IMR-90 (cell line): Measurements from ENCODE around the gene SBSN. TPM values are rescaled to one million over a fixed set of nuclear protein-coding genes. Genes with fewer than 3 reads are reported as not detected.

Experiments
- ATAC-seq: fragments of 200-7000 bp; cut with Tn5 transposase; 2 replicates; pipeline ENCODE4 v1.9.1; 2020; ENCODE audit warnings: low read depth, mild to moderate bottlenecking, moderate library complexity
- BruUV-seq: library from RNA; stranded (reverse); fragments of 400-500 nt; replicated peaks from 2 replicates; lab custom pipeline; 2021; lab: Mats Ljungman, UMichigan
- CTCF ChIA-PET: fragments of 300-600 bp; formaldehyde crosslinking; extraction: SDS; loops from one replicate; lab custom pipeline; 2021; ENCODE audit warnings: antibody characterized with exemption; lab: Yijun Ruan, JAX
- POLR2A ChIA-PET: fragments of 300-600 bp; sonication (Branson Sonifier 250); formaldehyde crosslinking; loops from one replicate; lab custom pipeline; 2022; ENCODE audit warnings: antibody characterized with exemption; ENCODE audit not compliant: unreplicated experiment; lab: Charles Lee
- DNase-seq: peaks from one replicate; pipeline ENCODE4 v3.0.0; 2013
- H2AFZ ChIP-seq: replicated peaks from 2 replicates; pipeline ENCODE3; 2013; ENCODE audit warnings: low read length, mild to moderate bottlenecking; ENCODE audit not compliant: poor library complexity
- H2AK5ac ChIP-seq: 2 replicates; pipeline ENCODE4 v1.6.1; 2013; ENCODE audit warnings: low read depth, low read length, inconsistent platforms
- H2AK9ac ChIP-seq: replicated peaks from 2 replicates; pipeline ENCODE3; 2013; ENCODE audit warnings: mild to moderate bottlenecking, low read depth, low read length, moderate library complexity; ENCODE audit not compliant: poor library complexity
- H2BK120ac ChIP-seq: 2 replicates; pipeline ENCODE4 v1.6.1; 2013; ENCODE audit warnings: low read depth, low read length, inconsistent platforms
- H2BK15ac ChIP-seq: 3 replicates; pipeline ENCODE4 v1.6.1; 2013; ENCODE audit warnings: low read depth, low read length, inconsistent platforms
- H2BK20ac ChIP-seq: 2 replicates; pipeline ENCODE4 v1.6.1; 2013; ENCODE audit warnings: low read depth, mild to moderate bottlenecking, inconsistent platforms, low read length, moderate library complexity
- H2BK5ac ChIP-seq: 2 replicates; pipeline ENCODE4 v1.6.1; 2013; ENCODE audit warnings: mild to moderate bottlenecking, low read depth, low read length, inconsistent platforms; ENCODE audit not compliant: poor library complexity, severe bottlenecking
- H3K14ac ChIP-seq: replicated peaks from 2 replicates; pipeline ENCODE4 v1.6.1; 2013; ENCODE audit warnings: low read depth, low read length, inconsistent platforms
- H3K18ac ChIP-seq: 2 replicates; pipeline ENCODE4 v1.6.1; 2013; ENCODE audit warnings: low read depth, low read length, control low read depth
- H3K23ac ChIP-seq: 2 replicates; pipeline ENCODE4 v1.6.1; 2013; ENCODE audit warnings: low read depth, low read length, inconsistent platforms
- H3K27ac ChIP-seq: 2 replicates; pipeline ENCODE4 v1.5.1; 2013; ENCODE audit warnings: mild to moderate bottlenecking, control low read depth, low read length; ENCODE audit not compliant: insufficient read depth
- H3K27me3 ChIP-seq: 2 replicates; pipeline ENCODE4 v1.6.1; 2013; ENCODE audit warnings: low read length; ENCODE audit not compliant: control insufficient read depth, insufficient read depth
- H3K36me3 ChIP-seq: 2 replicates; pipeline ENCODE4 v1.6.1; 2013; ENCODE audit warnings: low read length, mixed read lengths; ENCODE audit not compliant: control insufficient read depth, insufficient read depth
- H3K4ac ChIP-seq: 2 replicates; pipeline ENCODE4 v1.6.1; 2013; ENCODE audit warnings: low read depth, low read length, inconsistent platforms
- H3K4me1 ChIP-seq: 2 replicates; pipeline ENCODE4 v1.6.1; 2013; ENCODE audit warnings: low read length, mixed read lengths; ENCODE audit not compliant: control insufficient read depth, insufficient read depth
- H3K4me2 ChIP-seq: 2 replicates; pipeline ENCODE4 v1.6.1; 2013; ENCODE audit warnings: low read depth, mild to moderate bottlenecking, control low read depth, low read length, moderate library complexity
- H3K4me3 ChIP-seq: 2 replicates; pipeline ENCODE4 v1.5.1; 2013; ENCODE audit warnings: low read depth, mild to moderate bottlenecking, control low read depth, low read length, moderate library complexity; ENCODE audit not compliant: insufficient read depth
- H3K56ac ChIP-seq: 2 replicates; pipeline ENCODE4 v1.6.1; 2013; ENCODE audit warnings: low read length, inconsistent platforms; ENCODE audit not compliant: insufficient read depth; ENCODE audit errors: extremely low read depth
- H3K79me1 ChIP-seq, 2 experiments: 2 replicates each; pipeline ENCODE4 v1.6.1; 2013; ENCODE audit warnings: low read length in 2 of 2, inconsistent platforms in 1 of 2, low read depth in 1 of 2
- H3K9ac ChIP-seq: 2 replicates; pipeline ENCODE4 v1.6.1; 2013; ENCODE audit warnings: low read depth, low read length, control low read depth
- H3K9me1 ChIP-seq: 2 replicates; pipeline ENCODE4 v1.6.1; 2013; ENCODE audit warnings: low read length, inconsistent platforms; ENCODE audit not compliant: insufficient read depth
- H3K9me3 ChIP-seq: 2 replicates; pipeline ENCODE4 v1.6.1; 2013; ENCODE audit warnings: low read length; ENCODE audit not compliant: control insufficient read depth, insufficient read depth
- H4K20me1 ChIP-seq: 2 replicates; pipeline ENCODE4 v1.6.1; 2013; ENCODE audit warnings: low read length, inconsistent platforms; ENCODE audit not compliant: insufficient read depth
- H4K5ac ChIP-seq: 2 replicates; pipeline ENCODE4 v1.6.1; 2013; ENCODE audit warnings: mild to moderate bottlenecking, low read depth, low read length, control low read depth
- H4K8ac ChIP-seq, 2 experiments: 2 replicates each; pipeline ENCODE4 v1.6.1; 2013; ENCODE audit warnings: low read depth in 2 of 2, low read length in 2 of 2, control low read depth in 1 of 2, inconsistent platforms in 1 of 2
- H4K91ac ChIP-seq: 2 replicates; pipeline ENCODE4 v1.6.1; 2013; ENCODE audit warnings: low read depth, low read length, inconsistent platforms; ENCODE audit not compliant: insufficient read depth
- BHLHE40 ChIP-seq: fragments of 150-350 bp; IDR thresholded peaks from 2 replicates; pipeline ENCODE4 v1.6.1; 2016; ENCODE audit warnings: mild to moderate bottlenecking, low read depth, low read length
- CEBPB ChIP-seq: IDR thresholded peaks from 2 replicates; pipeline ENCODE4 v1.6.1; 2012; ENCODE audit warnings: low read depth, low read length, improper control_type of control experiment
- FOS ChIP-seq: fragments of 150-350 bp; IDR thresholded peaks from 2 replicates; pipeline ENCODE4 v1.6.1; 2016; ENCODE audit warnings: low read depth, low read length
- MAFK ChIP-seq: IDR thresholded peaks from 2 replicates; pipeline ENCODE4 v1.6.1; 2012; ENCODE audit warnings: low read depth, low read length, improper control_type of control experiment
- MAZ ChIP-seq: IDR thresholded peaks from 2 replicates; pipeline ENCODE4 v1.6.1; 2012; ENCODE audit warnings: low read depth, mild to moderate bottlenecking, low read length, improper control_type of control experiment, moderate library complexity, borderline replicate concordance
- MXI1 ChIP-seq: IDR thresholded peaks from 2 replicates; pipeline ENCODE4 v1.6.1; 2012; ENCODE audit warnings: low read depth, mild to moderate bottlenecking, low read length, moderate library complexity, borderline replicate concordance
- RAD21 ChIP-seq: IDR thresholded peaks from 2 replicates; pipeline ENCODE4 v1.6.1; 2012; ENCODE audit warnings: low read length, improper control_type of control experiment
- SMC3 ChIP-seq: fragments of 150-350 bp; IDR thresholded peaks from 2 replicates; pipeline ENCODE4 v1.6.1; 2016; ENCODE audit warnings: low read depth, mild to moderate bottlenecking, antibody characterized with exemption, low read length, moderate library complexity
- WGBS, 2 experiments: methylation state at CpG; one replicate each; pipeline versions ENCODE4 v1.1.5 to v1.1.7; 2013; ENCODE audit warnings: missing lambda C conversion rate in 2 of 2; ENCODE audit not compliant: insufficient read length in 1 of 2; ENCODE audit errors: extremely low coverage in 2 of 2; 5-methylcytosine and 5-hydroxymethylcytosine counted together
- dilution Hi-C: fragments of 300-500 bp; cut with HindIII; formaldehyde crosslinking; loops from one replicate; pipeline ENCODE4 v1.14.3; 2018; ENCODE audit warnings: low sequenced_read_pairs; ENCODE audit not compliant: unreplicated experiment
- in situ Hi-C: fragments of 300-500 bp; cut with MboI; formaldehyde crosslinking; loops from 3 replicates; pipeline ENCODE4 v1.14.3; 2019; ENCODE audit warnings: low sequenced_read_pairs, inconsistent platforms, mixed read lengths
- intact Hi-C: fragments of 100-400 bp; cut with micrococcal nuclease; formaldehyde crosslinking; loops from 2 replicates; pipeline ENCODE4 v1.10.0; 2022
- polyA plus RNA-seq, 3 experiments: library from polyadenylated mRNA; depleted of rRNA; stranded (reverse); fragments of >200 nt; gene quantifications; 2 replicates each; pipeline ENCODE4 v1.2.3, GENCODE V29; 2012; ENCODE audit warnings: low replicate concordance in 1 of 3
- total RNA-seq: library from RNA; depleted of rRNA; stranded (reverse); fragments of >200 nt; gene quantifications from 2 replicates; pipeline ENCODE4 v1.2.3, GENCODE V29; 2012

Gene SBSN
- total and polyA plus RNA-seq, 2 of the 4 experiments (the other 2 are of a cell fraction), result 0.72 to 6.4 TPM

DNA sequence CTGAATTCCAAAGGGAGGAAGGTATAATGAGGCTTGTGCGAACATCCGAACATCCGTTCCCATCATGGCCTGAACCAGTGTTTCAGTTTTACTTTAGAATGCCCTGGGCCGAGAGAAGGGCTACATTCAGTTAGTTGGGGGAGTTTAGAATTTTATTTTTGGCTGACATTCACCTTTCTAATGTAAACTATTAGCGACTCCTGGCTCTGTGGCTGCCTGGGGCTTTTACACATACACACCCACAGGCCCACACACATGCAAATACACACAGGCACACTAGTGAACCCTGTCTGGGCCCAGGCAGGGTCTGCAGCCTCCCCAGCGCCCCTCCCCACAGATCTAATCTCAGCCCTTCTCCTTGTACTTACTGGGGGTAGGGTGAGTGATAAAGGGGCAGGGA, 11.2 kb upstream of the SBSN start:
- no peak for ATAC-seq
- H4K20me1 ChIP-seq, result no peaks in the 10 kb centered on the region
- peaks cover under 1% of the 10 kb centered on the region; the same call in 1 of the 2 replicates for H3K4me1 ChIP-seq
- POLR2A ChIA-PET, result no interaction called here
- no peaks in the 10 kb centered on the region for H3K9me3 ChIP-seq
- WGBS, 2 experiments, result no CpG with 5 or more reads among the region's 6 CpGs
- H3K79me1 ChIP-seq, result peaks cover 6 to 16% of the 10 kb centered on the region in 2 experiments
- peaks cover 2% of the 10 kb centered on the region; the same call in 1 of the 2 replicates for H3K9me1 ChIP-seq
- H3K4me3 ChIP-seq, result no peak overlapping the region
- H3K23ac ChIP-seq, result no peak overlapping the region
- intact Hi-C loops (no loop called here), in situ Hi-C loops (no loop called here), dilution Hi-C loops (no loop called here)
- H3K36me3 ChIP-seq, result peaks cover 2% of the 10 kb centered on the region; the same call in 1 of the 2 replicates
- no peak for DNase-seq
- H3K4ac ChIP-seq, result no peak overlapping the region
- H2BK20ac ChIP-seq, result no peak overlapping the region
- H2AFZ ChIP-seq, result no peak overlapping the region
- no peak overlapping the region for H3K18ac ChIP-seq
- H3K27me3 ChIP-seq, result no peaks in the 10 kb centered on the region
- no peak overlapping the region for H4K5ac ChIP-seq
- no peak overlapping the region for H3K9ac ChIP-seq
- H2BK15ac ChIP-seq, result no peak overlapping the region
- no peak overlapping the region for H2AK9ac ChIP-seq
- no peak overlapping the region for H4K91ac ChIP-seq
- no peak overlapping the region for H3K4me2 ChIP-seq
- H3K14ac ChIP-seq, result no peak overlapping the region
- H2AK5ac ChIP-seq, result no peak overlapping the region
- no TSS peak for BruUV-seq
- H3K56ac ChIP-seq, result no peak overlapping the region
- H2BK120ac ChIP-seq, result no peak overlapping the region
- no peak overlapping the region for H4K8ac ChIP-seq
- no peak overlapping the region for H3K27ac ChIP-seq
- CTCF ChIA-PET, result no interaction called here
- no peak overlapping the region for H2BK5ac ChIP-seq
- TF ChIP-seq MAFK (no peak), SMC3 (no peak), RAD21 (no peak), BHLHE40 (no peak), MXI1 (no peak), CEBPB (no peak), MAZ (no peak), FOS (no peak)
